Testis (tissue), 5 donors: ENCODE measurements around the gene CYTL1. TPM values are rescaled to one million over a fixed set of nuclear protein-coding genes. Genes with fewer than 3 reads are reported as not detected.
A peak's percentile ranks its signal among the peaks of the same experiment; 100 is the strongest.
"Not testable (repeated sequence)": the region's sequence is repeated elsewhere in the genome, so short reads cannot be mapped to it uniquely, and the experiment has no call there.

Experiments
- DNase-seq: peaks from one replicate; pipeline ENCODE4 v3.0.0-alpha.2; 2019
- H3K27ac ChIP-seq, 2 donors: fragments of 200-600 bp; sonication (generic); one replicate each; pipeline ENCODE4 v1.5.1; 2019
- H3K27me3 ChIP-seq: fragments of 200-600 bp; sonication (generic); one replicate; pipeline ENCODE4 v1.5.1; 2019
- H3K36me3 ChIP-seq: fragments of 200-600 bp; sonication (generic); one replicate; pipeline ENCODE4 v1.5.1; 2017; ENCODE audit warnings: low read depth; ENCODE audit errors: missing control alignments
- H3K4me1 ChIP-seq: fragments of 200-600 bp; sonication (generic); one replicate; pipeline ENCODE4 v1.5.1; 2019
- H3K4me3 ChIP-seq, 2 donors: fragments of 200-600 bp; sonication (generic); one replicate each; pipeline ENCODE4 v1.5.1; 2017 to 2019
- H3K9me3 ChIP-seq: fragments of 200-600 bp; sonication (generic); one replicate; pipeline ENCODE4 v1.5.1; 2017
- CTCF ChIP-seq, 3 experiments: fragments of 450-650 bp in 2 of 3; fragments of 200-600 bp in 1 of 3; sonication (generic) in 1 of 3; IDR thresholded peaks; one replicate each; pipeline ENCODE4 v1.5.1; 2016 to 2019; ENCODE audit warnings: antibody characterized with exemption in 3 of 3, mild to moderate bottlenecking in 2 of 3, moderate library complexity in 1 of 3
- POLR2A ChIP-seq: fragments of 450-650 bp; IDR thresholded peaks from one replicate; pipeline ENCODE4 v1.6.1; 2017; ENCODE audit warnings: antibody characterized with exemption, mild to moderate bottlenecking, moderate library complexity
- WGBS, 2 donors: methylation state at CpG; one replicate each; pipeline ENCODE4 v1.1.5; 2018; 5-methylcytosine and 5-hydroxymethylcytosine counted together
- intact Hi-C: fragments of 100-400 bp; cut with DNase I; formaldehyde crosslinking; loops from one replicate; pipeline ENCODE4 v1.15.1; 2023; ENCODE audit warnings: low total_unique reads
- long read RNA-seq, 2 donors: transcript quantifications; one replicate each; lab custom pipeline, GENCODE V29; 2026
- polyA plus RNA-seq: library from polyadenylated mRNA; stranded (reverse); fragments of 350-450 nt; fragmentation: Illumina TruSeq; extraction: RNeasy Lipid Tissue Mini Kit (QIAGEN cat#74804); gene quantifications from one replicate; pipeline ENCODE4 v1.2.3, GENCODE V29; 2014; ENCODE audit warnings: low read depth, low replicate concordance; ENCODE audit not compliant: insufficient read depth
- total RNA-seq, 2 donors: library from RNA; depleted of rRNA; stranded (reverse); fragments of >200 nt; gene quantifications; one replicate each; pipeline ENCODE4 v1.2.3, GENCODE V29; 2016

Gene CYTL1
- total RNA-seq, result under 1 TPM in 1 of 2 donors, not detected in 1; 0.39 TPM
- polyA plus RNA-seq, result 3.1 TPM
- long read RNA-seq, donor 1, partial matches to known transcripts, result 0 of 1 reads
- long read RNA-seq, donor 1, other reads (novel, unspliced or antisense), result 0 of 1 reads
- long read RNA-seq, donor 2, partial matches to known transcripts, result 0 of 2 reads
- long read RNA-seq, donor 2, other reads (novel, unspliced or antisense), result 0 of 2 reads

GRCh38 chr4:5019274-5019673, at the start of gene CYTL1:
Gene CYTL1 (minus strand): TSS chr4:5019458. CDS start chr4:5019445, 13 bp downstream.
- intact Hi-C loops, result no loop called here
- Histone ChIP-seq H3K36me3 (no peaks in the 10 kb centered on the region), H3K4me1 (peaks cover 5% of the 10 kb centered on the region), H3K4me3 (peak within 1 kb of the TSS in 1 of 2 donors; percentile 20), H3K9me3 (no peaks in the 10 kb centered on the region), H3K27me3 (no peaks in the 10 kb centered on the region), H3K27ac (no peak within 1 kb of the TSS)
- 5 to 8% methylated on average over 22 to 28 of the region's 28 CpGs for WGBS, 2 donors
- TF ChIP-seq POLR2A, result no peak
- TF ChIP-seq CTCF (IDR thresholded peaks at IDR 0.05), result no peak
- no peak for DNase-seq

- no peak overlapping the region for H3K4me3 ChIP-seq
- intact Hi-C loops, result no loop called here
- TF ChIP-seq CTCF (IDR thresholded peaks at IDR 0.05) (no peak), POLR2A (no peak)
- no peaks in the 10 kb centered on the region for H3K4me1 ChIP-seq
- H3K27ac ChIP-seq, result no peak overlapping the region
- H3K9me3 ChIP-seq, result no peaks in the 10 kb centered on the region
- no peaks in the 10 kb centered on the region for H3K27me3 ChIP-seq
- DNase-seq, result no peak
- no peaks in the 10 kb centered on the region for H3K36me3 ChIP-seq
- WGBS, 2 donors, result 83 to 95% methylated on average over 3 of the region's 3 CpGs
Observed at GRCh38 chr4:5067908-5068307, 48.6 kb upstream of the CYTL1 start.

GRCh38 chr4:5066968-5067367, 47.7 kb upstream of the CYTL1 start:
- H3K27me3 ChIP-seq, intact Hi-C loops, DNase-seq, H3K4me3 ChIP-seq, H3K27ac ChIP-seq, H3K9me3 ChIP-seq, H3K4me1 ChIP-seq, H3K36me3 ChIP-seq: not testable (repeated sequence)
- WGBS, 2 donors, result 82 to 86% methylated on average over 3 of the region's 3 CpGs

- H3K27ac ChIP-seq, result no peak overlapping the region
Observed at GRCh38 chr4:5066101-5066500, 46.8 kb upstream of the CYTL1 start.

GRCh38 chr4:5055411-5055810, 36.2 kb upstream of the CYTL1 start:
- intact Hi-C loops, result no loop called here
- no peak overlapping the region for H3K4me3 ChIP-seq
- no peaks in the 10 kb centered on the region for H3K9me3 ChIP-seq
- WGBS, 2 donors, result 72 to 88% methylated on average over 5 of the region's 5 CpGs
- no peak overlapping the region for H3K27ac ChIP-seq
- DNase-seq, result no peak
- no peaks in the 10 kb centered on the region for H3K27me3 ChIP-seq
- no peaks in the 10 kb centered on the region for H3K36me3 ChIP-seq
- peaks cover 6% of the 10 kb centered on the region for H3K4me1 ChIP-seq
- no peak for TF ChIP-seq CTCF (IDR thresholded peaks at IDR 0.05)
- TF ChIP-seq POLR2A, result no peak

More at GRCh38 chr4:5066101-5066500, 46.8 kb upstream of the CYTL1 start:
- H3K4me3 ChIP-seq, result no peak overlapping the region
- DNase-seq, result no peak
- H3K4me1 ChIP-seq, result no peaks in the 10 kb centered on the region
- intact Hi-C loops, result no loop called here
- H3K36me3 ChIP-seq, result no peaks in the 10 kb centered on the region
- no peaks in the 10 kb centered on the region for H3K27me3 ChIP-seq
- TF ChIP-seq CTCF (IDR thresholded peaks at IDR 0.05) (no peak), POLR2A (no peak)
- WGBS, 2 donors, result 74 to 80% methylated on average over 3 of the region's 3 CpGs
- no peaks in the 10 kb centered on the region for H3K9me3 ChIP-seq
